ENCODE results near the gene TMEM187. TPM values are rescaled to one million over a fixed set of nuclear protein-coding genes. Genes with fewer than 3 reads are reported as not detected.
"Not testable (repeated sequence)": the region's sequence is repeated elsewhere in the genome, so short reads cannot be mapped to it uniquely, and the experiment has no call there.

TMEM187 gene
- polyA plus RNA-seq, 3 donors = 5.9 to 11.7 (median 8.8) TPM

DNA sequence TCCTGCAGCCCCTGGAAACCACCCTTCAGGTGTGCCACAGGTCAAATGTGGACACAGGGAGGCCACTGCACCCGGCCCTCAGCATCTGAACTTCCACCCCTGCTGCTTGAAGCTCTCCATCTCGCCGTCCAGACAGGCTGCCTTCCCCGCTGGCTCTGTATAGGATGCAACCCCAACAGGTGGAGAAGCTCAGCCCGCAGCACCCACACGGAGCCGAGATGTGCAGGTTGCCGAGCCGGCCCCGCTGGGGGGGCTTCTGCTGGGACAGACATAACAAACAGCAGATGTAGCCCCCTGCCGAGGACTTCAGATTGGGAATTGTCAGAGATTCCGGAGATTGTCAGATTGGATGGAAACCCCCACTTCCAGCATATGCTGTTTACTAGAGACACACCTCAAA is 20.5 kb downstream of the TMEM187 start:
- DNase-seq = no peak

DNA sequence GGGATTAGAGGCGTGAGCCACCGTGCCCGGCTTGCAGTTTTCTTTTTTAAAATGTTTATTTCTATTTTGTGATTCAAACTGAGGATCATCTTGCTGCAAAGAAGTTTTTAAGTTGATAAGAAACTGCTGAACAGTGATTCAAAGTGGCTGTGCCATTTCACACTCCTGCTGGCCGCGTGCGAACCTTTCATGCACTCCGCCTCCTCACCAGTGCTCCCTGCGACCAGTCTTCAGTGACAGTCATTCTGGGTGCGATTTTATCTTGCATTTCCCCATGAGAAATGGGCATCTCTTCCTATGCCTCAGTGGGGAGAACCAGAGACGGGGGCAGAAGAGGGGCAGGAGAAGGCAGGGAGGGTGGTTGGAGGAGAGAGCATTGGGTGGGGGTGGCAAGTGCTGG is 21.4 kb downstream of the TMEM187 start:
- no peak for DNase-seq

DNA sequence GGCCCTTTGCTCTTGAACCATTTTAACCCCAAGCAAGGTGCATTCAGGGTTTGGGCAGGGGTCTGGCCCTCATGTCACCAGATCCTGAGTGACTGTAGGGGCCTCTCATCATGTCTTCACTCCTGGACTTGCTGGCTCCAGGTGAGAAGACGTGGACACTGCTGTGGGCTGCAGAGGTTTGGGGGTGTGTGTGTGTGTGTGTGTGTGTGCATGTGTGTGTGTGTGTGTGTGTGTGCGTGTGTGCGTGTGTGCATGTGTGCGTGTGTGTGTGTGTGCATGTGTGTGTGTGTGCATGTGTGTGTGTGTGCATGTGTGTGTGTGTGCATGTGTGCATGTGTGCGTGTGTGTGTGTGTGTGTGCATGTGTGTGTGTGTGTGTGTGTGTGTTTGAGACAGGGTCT is 21.8 kb downstream of the TMEM187 start:
- not testable (repeated sequence) for DNase-seq

DNA sequence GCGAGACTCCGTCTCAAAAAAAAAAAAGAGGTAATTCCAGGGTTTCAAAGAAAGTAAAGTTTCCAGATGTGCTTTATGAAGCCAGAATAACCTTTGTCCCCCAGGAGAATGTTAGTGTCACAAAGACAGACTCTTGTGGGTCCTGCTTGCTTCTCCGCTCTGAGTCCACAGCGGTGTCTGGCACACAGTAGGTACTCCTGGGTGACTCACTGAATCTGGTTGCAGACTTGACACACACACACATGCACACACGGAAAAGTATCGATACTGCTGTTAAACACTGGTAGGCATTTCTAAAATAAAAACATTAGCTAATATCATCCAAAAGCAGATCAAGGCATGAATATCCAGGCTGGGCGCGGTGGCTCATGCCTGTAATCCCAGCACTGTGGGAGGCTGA is 22.9 kb downstream of the TMEM187 start:
- no peak for DNase-seq

DNA sequence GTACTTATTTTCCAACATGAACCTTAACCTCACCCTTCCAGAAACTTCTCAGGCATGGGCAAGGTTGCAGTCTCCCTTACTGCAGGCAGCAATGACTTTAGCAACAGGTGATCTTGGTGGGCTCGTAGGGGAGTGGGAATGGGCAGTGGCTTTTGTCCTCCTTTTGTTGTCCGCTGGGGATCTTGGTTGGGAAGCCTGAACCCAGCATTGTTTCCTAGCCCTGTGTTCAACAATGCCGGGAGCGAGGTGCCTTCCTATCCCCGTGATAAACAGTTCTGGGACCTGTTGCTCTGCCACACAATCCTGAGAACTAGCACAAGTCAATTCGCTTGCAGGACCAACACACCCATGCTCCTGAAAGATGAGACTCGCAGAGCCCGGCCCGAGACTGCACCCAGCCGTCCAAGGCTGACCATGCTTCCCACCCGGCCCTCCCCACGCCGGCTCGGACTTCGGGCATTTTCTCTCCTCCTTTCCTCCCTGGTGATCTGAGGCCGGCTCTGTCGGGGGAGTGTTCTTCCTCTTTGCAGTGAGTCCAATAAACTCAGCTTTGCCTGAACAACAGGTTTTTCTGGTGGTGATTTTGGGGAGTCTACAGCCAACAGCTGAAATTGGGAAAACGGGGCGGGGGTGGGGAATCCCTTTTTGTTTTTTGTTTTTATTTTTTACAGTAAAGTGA is 26.9 kb downstream of the TMEM187 start:
- no peak for DNase-seq

DNA sequence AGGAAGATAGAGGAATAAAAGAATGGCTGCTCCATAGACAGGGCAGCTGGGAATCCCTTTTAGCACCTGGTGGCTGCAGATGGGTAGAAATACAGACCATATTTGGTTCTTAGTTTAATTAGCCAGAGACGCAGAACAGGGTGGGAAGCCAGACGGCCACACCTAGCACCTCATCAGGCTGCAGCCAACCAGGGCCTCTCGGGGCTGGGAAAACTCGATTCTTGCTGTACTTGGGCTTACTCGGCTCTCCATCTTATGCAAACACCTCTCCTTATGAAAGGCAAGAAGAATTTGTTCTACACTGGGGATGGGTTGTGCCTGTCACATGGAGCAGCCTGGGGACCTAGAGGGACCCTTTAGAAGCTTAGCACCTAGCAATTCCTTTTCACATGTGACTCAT is 27.5 kb downstream of the TMEM187 start:
- DNase-seq = no peak

DNA sequence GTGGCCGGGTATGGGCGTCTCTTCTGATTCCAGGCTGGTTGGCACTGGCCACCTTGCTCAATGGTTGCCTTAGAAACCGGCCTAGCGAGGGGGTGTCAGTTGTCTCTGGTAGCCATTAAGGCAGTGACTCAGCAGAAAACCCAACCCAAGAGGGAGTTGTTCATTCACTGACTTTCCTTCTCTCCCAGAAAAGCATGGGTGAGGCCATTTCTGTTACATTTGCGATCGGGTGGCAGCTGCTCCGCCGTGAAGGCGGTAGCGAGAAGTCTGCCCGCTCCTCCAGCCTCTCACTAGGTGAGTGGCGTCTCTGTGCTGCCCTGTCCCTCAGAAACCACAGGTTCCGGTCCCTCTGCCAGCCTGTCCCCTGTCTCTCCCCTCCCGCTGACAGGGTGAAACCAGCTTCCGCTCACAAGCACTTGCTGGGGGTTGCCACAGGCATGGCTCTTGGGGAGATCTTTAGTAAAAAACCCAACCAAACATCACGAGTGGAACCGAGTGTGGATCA is 29.7 kb downstream of the TMEM187 start:
- no peak for DNase-seq

DNA sequence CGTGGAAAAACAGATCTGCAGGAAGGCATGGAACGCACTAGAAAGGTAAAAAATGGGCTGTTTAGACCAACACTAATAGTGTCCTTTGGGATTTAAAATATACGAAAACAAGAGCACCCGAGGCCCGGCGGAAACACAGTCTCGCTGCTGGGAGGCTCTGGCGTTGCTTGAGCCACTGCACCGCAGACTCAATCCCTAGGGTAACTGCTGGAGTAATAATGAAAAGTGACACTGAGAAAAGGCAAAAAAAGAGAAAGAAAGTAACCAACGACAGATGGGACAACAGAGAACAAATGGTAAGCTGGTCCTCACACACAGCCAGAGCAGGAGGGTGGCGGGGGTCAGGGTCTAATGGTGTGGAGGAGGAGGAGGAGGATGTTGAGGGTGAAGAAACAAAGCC is 31.8 kb downstream of the TMEM187 start:
- DNase-seq = no peak

DNA sequence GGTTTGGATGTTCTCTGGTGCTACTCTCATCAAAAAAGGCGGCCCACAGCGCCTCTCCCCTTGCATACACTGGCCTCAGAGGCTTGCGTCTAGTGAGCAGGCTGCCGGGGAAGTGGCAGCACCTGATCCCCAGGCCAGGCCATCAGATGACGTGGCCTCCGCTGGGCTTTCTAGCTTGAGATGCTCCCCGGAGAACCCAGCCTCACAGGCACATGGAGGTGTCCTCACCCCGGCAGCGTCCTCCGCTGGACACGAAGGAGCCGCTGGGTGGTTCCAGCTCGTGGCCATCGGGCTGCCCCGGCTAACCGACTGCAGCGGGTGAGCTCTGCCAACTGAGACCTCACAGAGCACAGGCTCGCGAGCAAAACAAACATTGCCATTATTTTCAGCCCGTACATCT is 34.4 kb downstream of the TMEM187 start:
- DNase-seq = no peak

DNA sequence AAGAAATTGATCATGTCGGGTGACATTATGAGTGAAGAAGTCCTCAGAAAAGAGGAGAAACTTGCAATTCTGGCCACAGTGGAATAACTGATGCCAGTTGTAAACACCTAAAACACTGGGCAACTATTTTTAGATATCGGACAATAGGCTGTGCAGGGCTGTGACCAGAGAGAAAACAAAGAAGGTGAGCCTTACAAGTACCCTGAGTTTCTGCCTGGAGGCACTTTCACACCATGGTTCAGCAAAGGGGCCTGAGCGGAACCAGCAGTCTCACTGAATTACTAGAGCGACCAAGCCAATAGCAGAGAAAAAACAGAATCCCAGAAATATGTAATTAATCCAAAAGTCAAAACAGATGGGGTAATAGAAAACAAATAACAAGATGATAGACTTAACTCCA is 36.0 kb downstream of the TMEM187 start:
- DNase-seq = no peak

DNA sequence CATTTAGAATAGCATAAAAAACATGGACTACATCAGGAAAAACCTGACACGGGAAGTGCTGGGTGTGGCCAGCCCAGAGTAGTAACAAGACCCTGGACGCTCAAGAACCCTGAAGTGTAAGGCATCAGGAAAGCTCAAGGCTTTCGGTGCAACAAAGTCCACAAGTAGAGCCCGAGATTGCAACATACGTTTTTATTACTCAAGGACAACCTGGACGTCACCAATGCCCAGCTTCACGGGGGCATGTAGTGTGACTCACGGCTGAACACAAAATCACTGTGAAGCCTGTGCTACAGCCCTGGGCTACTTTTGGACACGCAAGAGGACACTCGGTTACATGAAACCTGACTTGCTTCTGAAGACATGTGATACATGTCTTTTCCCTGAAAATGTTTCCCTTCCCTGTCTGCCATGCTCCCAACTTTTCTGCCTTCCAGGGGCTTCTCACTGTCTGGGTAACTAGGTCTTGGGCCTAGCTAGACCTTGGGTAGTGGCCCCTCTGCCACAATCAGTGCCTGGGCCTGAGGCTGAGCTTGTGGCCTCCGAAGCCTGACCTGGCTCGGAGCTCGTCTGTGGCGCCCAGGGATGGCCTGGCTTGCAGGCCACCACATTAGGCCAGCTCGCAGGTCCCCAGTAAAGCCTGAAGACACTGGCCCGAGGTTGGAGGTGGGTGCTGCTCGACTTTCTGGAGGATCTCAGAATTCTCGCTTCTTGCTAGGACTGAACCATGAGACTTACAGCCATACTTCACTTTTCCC is 38.0 kb downstream of the TMEM187 start:
- no peak for DNase-seq

DNA sequence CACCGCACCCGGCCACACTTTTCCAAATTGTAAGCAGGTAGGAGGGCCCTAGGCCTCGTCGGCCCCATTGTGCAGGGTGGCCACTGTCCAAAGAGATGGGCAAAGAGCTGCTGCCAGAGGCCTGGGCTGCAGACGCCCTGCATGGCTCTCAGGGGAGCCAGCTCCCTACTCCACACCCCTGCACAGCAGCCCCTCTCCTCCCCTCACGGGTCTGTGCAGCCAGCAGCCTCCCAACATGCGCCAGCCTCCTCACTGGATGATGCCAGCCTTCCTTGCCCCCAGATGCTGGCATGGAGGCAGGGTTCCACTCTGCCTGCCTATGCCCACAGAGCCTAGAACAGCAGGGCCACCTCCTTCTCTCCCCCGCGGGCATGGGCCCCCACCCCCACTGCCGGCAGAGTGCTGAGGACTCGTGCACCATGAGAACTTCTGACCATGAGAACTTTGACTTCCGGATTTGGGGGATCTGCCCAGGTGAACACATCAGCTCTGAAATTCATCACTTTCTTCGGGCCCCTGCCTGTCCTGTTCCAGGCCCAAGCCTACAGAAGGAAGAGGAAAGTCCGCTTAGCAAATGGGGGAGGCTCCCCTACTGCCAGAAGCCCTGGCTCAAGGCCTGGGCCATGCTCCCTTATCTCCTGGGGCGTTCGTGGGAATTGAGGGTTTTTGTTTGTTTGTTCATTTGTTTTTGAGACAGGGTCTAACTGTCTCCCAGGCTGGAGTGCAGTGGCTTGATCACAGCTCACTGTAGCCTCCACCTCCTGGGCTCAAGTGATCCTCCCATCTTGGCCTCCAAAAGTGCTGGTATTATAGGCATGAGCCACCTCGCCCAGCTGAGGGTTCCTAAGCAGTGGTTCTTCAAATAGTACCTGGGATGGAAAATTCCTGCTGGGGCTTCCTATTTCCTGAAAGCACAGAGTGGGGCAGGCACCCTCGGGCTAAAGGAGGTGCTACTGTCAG is 39.1 kb downstream of the TMEM187 start:
- DNase-seq = no peak

DNA sequence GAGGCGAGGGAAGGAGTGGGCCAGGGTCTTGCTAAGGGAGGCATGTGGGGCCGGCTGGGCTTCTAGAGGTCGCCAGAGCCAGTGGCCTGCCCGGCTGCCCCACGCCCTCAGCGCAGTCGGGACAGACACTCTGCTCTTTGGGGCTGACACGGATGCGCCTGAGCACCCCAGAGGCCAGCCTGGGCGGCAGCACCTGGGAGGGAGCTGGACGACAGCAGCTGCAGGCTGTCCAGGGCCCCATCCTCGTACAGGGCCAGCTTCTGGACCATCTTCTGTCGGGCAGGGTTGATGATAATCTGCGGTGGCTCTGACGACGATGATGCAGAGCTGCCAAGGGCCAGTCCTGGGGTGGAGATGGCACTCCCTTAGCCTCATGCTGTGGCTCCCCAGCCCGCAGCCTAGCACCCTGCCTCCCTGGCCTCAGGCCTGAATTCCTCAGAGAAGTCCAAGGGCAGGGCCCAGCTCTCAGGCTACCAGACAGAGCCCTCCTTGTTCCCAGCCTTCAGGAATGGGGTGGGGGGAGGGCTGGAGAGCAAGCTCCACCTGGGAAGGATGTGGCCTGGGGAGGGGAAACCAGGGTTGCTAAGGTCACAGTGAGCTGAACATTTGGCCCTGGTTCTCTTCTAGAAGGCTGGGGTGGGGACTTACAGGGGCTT is 39.9 kb downstream of the TMEM187 start:
- DNase-seq = no peak

DNA sequence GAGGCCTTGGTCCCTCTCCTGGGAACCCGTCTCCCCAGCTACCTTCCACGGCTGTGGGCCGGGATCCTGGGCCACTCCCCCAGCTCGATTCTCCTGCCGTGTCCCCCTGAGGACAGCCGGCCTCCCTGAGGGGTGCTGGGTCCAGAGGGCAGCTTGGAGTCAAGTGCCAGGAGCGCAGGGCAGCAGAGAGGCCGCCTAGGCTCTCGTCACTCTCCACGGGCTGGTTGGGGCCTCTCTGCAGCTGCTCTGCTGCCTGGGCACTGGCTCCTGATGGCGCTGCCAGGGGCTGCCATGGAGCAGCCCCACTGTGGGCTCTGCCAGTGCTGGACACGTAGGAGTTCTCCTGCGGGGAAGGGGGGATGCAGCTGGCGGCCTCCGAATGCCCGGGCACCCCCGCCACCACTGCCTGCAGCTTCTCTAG is 40.5 kb downstream of the TMEM187 start:
- no peak for DNase-seq

DNA sequence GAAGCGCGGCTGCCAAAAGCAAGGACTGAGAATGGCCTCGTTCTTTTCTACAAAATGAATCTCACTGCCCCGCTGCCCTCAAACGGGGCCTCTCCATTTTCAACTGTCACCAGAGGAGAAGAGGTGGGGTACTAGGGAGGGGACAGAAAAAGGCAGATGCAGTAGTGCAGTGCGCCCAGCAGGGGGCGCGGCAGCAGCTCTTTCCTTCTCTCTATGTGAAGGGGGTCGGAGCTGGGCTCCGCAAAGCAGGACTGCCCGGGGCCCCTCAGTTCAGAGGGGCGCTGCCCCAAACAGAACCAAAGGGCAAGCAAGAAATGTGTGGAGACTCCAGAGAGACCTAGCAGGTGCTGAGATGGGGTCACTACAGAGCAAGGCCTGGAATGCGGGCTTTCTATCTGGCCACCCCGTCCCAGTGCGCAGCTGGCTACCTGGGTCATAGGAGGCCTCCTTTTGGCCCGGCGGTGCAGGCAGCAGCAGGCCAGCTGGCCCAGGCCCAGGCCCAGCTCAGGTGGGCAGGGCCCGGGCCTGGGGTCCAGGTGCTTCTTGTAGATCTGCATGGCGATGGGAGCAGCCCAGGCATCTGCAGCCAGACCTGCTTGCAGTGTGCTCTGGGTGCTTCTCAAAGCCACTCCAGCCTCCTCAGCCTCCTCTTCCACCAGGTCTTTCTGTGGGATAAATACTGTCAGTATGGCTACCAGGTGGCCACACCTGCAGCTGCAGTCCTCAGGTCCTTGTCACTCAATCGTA is 41.2 kb downstream of the TMEM187 start:
- DNase-seq = no peak

DNA sequence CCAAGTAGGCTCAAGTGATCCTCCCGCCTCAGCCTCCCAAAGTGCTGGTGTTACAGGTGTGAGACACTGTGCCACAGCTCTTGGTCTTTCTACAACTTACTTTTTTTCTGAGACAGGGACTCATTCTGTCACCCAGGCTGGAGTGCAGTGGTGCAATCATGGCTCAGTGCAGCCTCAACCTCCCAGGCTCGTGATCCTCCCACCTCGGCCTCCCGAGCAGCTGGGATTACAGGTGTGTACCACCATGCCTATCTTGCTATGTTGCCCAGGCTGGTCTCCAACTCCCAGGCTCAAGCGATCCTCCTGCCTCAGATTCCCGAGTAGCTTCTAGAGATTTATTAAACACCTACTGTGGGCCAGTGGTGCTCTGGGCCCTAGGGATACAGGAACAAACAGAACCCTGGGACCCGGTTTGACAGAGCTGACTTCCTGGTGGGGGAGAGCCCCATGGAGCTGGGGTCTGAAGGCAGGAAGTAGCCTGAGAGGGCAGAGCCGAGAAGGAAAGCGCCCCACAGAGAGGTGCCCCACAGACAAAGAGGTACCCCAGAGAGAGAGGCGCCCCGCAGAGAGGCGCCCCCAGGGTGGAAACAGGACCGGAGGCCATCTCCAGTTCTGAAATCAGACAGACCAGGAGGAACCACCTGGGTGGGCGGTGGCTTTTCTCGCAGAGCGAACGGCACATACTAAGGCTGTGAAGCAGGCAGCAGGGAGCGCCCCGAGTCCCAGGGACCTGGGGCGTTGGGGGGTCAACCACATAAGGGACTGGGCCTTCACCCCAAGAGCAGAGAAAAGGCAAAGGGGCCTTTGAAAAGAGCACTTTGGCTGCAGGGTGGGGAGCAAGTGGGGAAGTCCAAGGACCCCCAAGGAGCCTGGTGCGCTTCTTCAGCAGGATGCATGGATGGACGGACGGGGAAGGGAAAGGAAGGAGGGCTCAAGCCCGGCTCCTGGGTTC is 42.2 kb downstream of the TMEM187 start:
- no peak for DNase-seq

DNA sequence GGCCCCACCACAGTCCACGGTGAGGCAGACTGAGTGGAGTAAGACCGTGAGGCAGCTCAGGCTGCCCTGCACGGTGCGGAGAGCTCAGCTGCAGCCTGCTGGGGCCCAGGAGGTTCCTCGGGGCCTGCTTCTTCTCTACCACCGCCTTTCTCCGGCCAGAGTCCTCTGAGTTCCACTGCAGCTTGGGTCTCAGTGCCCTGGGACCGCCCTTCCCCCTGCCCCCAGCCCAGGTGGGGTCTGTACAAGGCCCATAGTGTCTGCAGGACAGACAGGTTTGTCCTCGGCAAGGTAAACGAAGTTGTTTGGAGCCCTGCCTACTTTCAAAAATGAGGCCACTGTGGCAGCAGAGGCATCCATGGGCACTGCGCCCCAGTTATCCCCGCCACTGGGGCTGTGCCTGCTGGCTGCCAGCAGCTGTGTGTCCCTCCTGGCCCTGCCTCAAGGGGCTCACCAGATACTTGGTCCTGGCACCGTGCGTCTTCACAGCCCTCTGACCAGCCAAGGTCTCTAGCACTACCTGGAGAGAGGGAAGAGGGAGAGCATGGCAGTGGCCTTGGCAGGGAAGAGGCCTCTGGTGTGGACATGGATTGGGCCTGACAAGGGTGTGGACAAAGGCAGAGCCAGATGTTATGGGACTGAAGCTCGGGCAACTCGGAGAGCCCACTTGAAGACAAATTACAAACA is 43.2 kb downstream of the TMEM187 start:
- no peak for DNase-seq

DNA sequence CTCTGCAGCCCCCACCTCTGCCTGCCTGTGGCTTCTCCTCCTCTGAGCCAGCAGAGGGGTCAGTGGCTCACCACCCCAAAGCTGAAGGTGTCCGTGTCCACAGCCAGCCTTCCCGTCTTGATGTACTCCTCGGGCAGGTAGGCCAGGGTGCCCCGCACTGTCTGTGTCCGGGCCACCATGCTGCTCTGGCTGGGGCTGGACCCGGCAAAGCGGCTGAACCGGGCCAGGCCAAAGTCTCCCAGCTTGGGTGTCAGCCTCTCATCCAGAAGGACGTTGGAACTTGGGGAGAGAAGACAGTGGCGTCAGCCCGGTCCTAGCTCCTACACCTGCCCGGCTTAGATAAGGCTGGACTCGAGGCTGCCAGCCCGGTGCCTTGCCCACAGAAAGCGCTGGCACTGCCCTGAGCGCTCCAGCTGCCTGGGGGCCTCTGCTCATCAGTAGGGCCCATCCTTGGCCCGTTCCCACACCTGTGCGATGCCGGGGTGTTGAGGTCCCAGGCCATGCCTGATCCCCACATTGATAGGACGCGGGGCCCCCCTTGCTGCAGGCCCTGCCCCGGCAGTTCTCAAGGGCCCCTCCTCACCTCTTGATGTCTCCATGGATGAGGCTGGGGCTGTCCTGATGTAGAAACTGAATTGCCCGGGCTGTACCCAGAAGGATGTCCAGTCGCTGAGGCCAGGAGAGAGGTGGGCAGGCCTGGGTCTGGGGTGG is 44.0 kb downstream of the TMEM187 start:
- no peak for DNase-seq

Measured in renal pelvis (tissue), 4 donors.